ENCODE results near the gene KRT78. TPM values are rescaled to one million over a fixed set of nuclear protein-coding genes. Genes with fewer than 3 reads are reported as not detected.

The KRT78 gene
- total and polyA plus RNA-seq, 8 donors: 0.14 to 0.21 (median 0.14) TPM; not detected in 5

- Histone ChIP-seq H3K9me3 (no peaks in the 10 kb centered on the region), H3K27ac (no peak overlapping the region), H3K36me3 (no peaks in the 10 kb centered on the region), H3K4me1 (no peaks in the 10 kb centered on the region), H3K27me3 (peaks cover 0 to 34% of the 10 kb centered on the region in 2 donors), H3K4me3 (no peak overlapping the region)
- ATAC-seq (peak; percentile 44), DNase-seq (no peak)
- TF ChIP-seq CTCF (IDR thresholded peaks at IDR 0.05): no peak
- intact Hi-C loops (cut with DNase I): no loop called here
Measured at GRCh38 chr12:52826611-52827498, 21.9 kb downstream of the KRT78 start.

GRCh38 chr12:52825961-52826360 lies 22.8 kb downstream of the KRT78 start:
- no peak overlapping the region for H3K27ac ChIP-seq
- no peak overlapping the region for H3K4me3 ChIP-seq
- H3K27me3 ChIP-seq: peaks cover 0 to 43% of the 10 kb centered on the region in 2 donors
- no peak for TF ChIP-seq CTCF (IDR thresholded peaks at IDR 0.05)
- ATAC-seq (no peak), DNase-seq (no peak)
- no peaks in the 10 kb centered on the region for H3K9me3 ChIP-seq
- no peaks in the 10 kb centered on the region for H3K36me3 ChIP-seq
- intact Hi-C loops (cut with DNase I): no loop called here
- H3K4me1 ChIP-seq: no peaks in the 10 kb centered on the region

GRCh38 chr12:52824741-52825410 lies 23.9 kb downstream of the KRT78 start:
- intact Hi-C loops (cut with DNase I): no loop called here
- no peak for TF ChIP-seq CTCF (IDR thresholded peaks at IDR 0.05)
- no peaks in the 10 kb centered on the region for H3K4me1 ChIP-seq
- H3K4me3 ChIP-seq: no peak overlapping the region
- no peak overlapping the region for H3K27ac ChIP-seq
- ATAC-seq: no peak
- DNase-seq: no peak
- peaks cover 0 to 54% of the 10 kb centered on the region in 2 donors for H3K27me3 ChIP-seq
- no peaks in the 10 kb centered on the region for H3K36me3 ChIP-seq
- no peaks in the 10 kb centered on the region for H3K9me3 ChIP-seq

- Histone ChIP-seq H3K9me3 (no peaks in the 10 kb centered on the region), H3K4me3 (no peak overlapping the region), H3K4me1 (no peaks in the 10 kb centered on the region), H3K27ac (no peak overlapping the region), H3K27me3 (peaks cover 0 to 64% of the 10 kb centered on the region in 2 donors), H3K36me3 (no peaks in the 10 kb centered on the region)
- DNase-seq (no peak), ATAC-seq (no peak)
- TF ChIP-seq CTCF (IDR thresholded peaks at IDR 0.05): no peak
- intact Hi-C loops (cut with DNase I): no loop called here
Measured at GRCh38 chr12:52823761-52824450, 24.9 kb downstream of the KRT78 start.

Data from left lung (tissue), 10 donors.